Epithelial cell of prostate (primary cell): Measurements from ENCODE around the gene OAS3.
"Not testable (repeated sequence)": the region's sequence is repeated elsewhere in the genome, so short reads cannot be mapped to it uniquely, and the experiment has no call there.

ENCODE experiments used
- DNase-seq: peaks from one replicate; pipeline ENCODE4 v3.0.0-alpha.2; 2011; ENCODE audit warnings: low read depth, low spot score
- H3K27ac ChIP-seq: fragments of 450-650 bp; 2 replicates; pipeline ENCODE4 v1.5.1; 2017; ENCODE audit warnings: mild to moderate bottlenecking

OAS3 gene

GRCh38 chr12:112916270-112916669 is 22.0 kb upstream of the OAS3 start:
- peak; percentile 55 for DNase-seq
- no peak overlapping the region for H3K27ac ChIP-seq

- no peak for DNase-seq
- H3K27ac ChIP-seq, result no peak overlapping the region
These were observed 19.2 kb upstream of the OAS3 start for GRCh38 chr12:112919121-112919520.

DNA sequence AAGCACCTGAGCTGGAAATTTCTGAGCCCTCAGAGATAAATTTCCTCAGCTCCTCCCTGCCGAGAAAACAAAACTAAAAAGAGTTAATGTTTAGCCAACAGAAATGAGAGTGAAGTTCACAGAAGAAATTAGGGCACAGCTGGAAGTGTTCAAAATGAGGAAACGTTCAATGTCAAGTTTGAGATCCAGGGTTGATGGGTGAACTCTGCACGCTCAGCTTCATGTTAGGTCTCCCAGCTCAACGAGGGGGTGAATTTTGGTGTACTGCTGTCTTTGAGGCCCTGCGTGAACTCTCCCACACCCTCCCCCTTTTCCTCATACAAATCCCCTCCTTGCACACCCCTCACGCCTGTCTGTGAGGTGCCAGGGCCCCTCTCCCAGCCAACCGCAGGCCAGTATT is 13.3 kb upstream of the OAS3 start:
- no peak for DNase-seq
- H3K27ac ChIP-seq, result no peak overlapping the region

DNA sequence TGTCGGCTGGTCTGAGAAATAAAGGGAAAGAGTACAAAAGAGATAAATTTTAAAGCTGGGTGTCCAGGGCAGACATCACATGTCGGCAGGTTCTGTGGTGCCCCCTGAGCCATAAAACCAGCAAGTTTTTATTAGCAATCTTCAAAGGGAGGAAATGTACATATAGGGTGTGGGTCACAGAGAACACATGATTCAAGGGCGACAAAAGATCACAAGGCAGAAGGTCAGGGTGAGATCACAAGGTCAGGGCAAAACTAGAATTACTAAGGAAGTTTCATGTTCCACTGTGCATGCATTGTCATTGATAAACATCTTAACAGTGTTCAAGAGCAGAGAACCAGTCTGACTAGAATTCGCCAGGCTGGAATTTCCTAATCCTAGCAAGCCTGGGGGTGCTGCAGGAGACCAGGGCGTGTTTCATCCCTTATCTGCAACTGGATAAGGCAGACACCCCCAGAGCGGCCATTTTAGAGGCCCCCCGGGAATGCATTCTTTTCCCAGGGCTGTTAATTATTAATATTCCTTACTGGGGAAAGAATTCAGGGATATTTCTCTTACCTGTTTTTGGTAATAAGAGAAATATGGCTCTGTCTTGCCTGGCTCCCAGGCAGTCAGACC is 11.7 kb upstream of the OAS3 start:
- DNase-seq, result not testable (repeated sequence)
- H3K27ac ChIP-seq, result peak overlapping the region; percentile 31

DNA sequence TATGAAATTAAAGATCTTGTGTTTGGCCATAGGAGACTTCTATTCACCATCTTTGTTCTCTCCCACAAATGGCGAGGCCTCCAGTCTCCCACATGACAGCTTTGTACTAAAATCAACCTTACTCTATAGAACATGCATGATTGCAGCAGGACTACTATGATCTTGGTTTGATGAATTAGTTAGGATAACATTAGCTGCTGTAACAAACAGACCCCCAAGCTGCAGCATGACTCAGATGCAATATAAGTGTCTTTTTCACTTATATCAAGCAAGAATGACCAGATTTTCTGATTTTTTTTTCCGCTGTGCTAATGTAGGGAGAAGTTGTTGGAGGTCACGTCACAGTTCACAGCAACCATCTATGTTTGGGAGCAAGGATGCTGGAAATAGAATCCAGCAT is 10.8 kb upstream of the OAS3 start:
- DNase-seq, result no peak
- no peak overlapping the region for H3K27ac ChIP-seq

DNA sequence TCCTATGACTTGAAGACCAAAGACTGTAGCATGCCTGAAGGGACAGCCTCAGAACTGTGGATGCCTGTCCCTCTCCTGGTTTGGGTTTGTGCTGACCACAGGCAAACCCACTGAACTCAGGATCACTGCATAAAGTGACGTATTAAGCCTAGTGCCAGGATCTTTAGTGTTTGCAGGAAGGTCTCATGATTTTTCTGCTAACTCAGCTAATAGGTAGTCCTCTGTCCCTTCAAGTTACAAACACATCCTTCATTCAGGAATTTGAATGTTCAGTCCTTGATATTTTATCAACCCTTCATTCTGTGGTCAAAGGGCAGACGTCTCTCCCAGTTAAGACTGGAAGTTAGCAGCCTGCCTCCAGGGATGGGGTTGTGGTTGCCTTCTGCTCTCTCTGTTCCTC is 10.3 kb upstream of the OAS3 start:
- DNase-seq, result no peak
- no peak overlapping the region for H3K27ac ChIP-seq

GRCh38 chr12:112928978-112929377 is 9.3 kb upstream of the OAS3 start:
- no peak for DNase-seq

GRCh38 chr12:112929715-112930114 is 8.6 kb upstream of the OAS3 start:
- H3K27ac ChIP-seq, result no peak overlapping the region
- DNase-seq, result no peak

More at GRCh38 chr12:112928978-112929377, 9.3 kb upstream of the OAS3 start:
- H3K27ac ChIP-seq, result no peak overlapping the region

DNA sequence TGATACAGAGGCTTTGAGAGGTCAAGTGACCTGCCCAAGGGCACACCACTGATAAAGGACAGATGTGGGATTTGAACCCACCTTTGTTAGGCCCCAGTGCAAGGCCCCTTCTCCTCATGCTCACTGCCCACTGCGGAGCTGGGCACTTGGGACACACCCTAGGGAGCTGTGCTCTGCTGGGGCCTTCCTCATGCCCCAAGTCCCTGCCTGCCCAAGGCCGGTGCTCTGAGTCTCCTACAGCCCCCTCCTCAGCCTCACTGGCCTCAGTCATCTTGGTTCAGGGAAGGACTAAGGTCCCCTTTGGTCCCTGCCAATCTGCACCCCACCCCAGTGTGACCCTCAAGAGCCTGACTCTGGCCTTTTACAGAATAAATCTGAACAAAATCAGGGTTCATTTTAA is 7.9 kb upstream of the OAS3 start:
- no peak for DNase-seq
- no peak overlapping the region for H3K27ac ChIP-seq

DNA sequence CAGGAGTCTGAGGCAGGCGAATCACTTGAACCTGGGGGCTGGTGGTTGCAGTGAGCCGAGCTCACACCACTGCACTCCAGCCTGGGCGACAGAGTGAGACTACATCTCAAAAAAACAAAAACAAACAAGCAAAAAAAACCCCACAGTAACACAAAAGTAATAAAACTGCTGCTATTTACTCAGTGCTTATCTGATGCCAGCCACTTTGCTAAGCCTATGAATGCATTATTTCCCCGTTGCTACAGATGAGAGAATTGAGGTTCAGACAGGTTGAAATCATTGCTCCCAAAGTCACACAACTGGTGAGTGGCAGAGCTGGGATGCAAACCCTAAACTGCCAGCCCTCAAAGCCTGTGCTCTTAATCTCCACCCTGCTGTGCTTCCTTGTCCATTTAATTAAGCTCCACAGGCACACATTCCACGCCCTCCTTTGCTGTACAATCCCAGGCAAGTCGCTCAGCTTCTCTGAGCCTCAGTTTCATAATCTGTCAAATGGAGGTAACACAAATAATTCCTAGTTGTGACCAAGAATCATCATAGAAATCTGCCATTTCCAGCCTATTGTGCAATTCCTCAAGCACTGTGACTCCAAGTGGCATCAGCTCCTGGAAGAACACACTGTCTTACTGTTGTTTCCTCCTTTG is 5.7 kb upstream of the OAS3 start:
- DNase-seq, result no peak
- no peak overlapping the region for H3K27ac ChIP-seq

GRCh38 chr12:112933129-112933505 is 5.2 kb upstream of the OAS3 start:
- DNase-seq, result no peak
- no peak overlapping the region for H3K27ac ChIP-seq

DNA sequence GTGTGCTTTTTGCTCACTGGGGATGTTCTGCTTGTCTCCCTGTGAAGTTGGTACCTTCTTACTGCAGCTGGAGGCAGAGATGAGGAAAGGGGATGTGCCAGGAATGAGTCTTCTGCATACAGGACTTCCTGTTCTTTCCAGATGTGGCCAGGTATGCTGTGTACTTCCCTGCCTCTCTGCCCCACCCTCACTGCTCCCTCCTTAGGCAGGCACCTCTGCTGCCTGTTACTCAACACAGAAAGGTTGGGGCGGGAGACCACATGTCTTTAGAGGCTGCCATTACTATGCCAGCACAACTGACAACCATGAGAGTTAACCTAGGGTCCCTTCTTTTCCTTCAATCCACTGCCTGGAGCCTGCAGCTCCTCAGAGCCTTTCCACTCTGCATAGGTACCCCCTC is 2.0 kb upstream of the OAS3 start:
- DNase-seq, result peak; percentile 77
- peak overlapping the region; percentile 92 for H3K27ac ChIP-seq

- peak; percentile 92 for DNase-seq
- H3K27ac ChIP-seq, result peak overlapping the region; percentile 92
These were observed 1.3 kb upstream of the OAS3 start for GRCh38 chr12:112936927-112937326.

DNA sequence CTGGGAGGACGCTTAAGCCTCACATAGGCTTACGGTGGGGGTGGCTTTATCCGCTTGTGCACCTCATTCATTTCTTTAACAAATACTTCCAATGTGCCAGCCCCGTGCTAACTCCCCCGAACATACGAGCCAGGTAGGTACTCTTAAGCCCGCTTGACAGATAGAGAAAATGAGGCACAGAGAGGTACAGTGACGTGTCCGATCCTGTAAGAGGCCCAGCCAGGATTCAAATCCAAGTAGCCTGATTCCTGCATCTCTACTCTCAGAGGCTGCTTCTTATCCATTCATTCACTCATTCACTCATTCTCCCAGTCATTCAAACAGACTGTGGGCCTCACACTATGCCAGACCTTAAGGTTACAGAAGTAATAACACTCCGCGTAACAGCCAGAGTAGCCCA is 477 bp downstream of the OAS3 start:
- no peak for DNase-seq

GRCh38 chr12:112939761-112940381 is 1.6 kb downstream of the OAS3 start:
- no peak overlapping the region for H3K27ac ChIP-seq
- DNase-seq, result no peak

More for the DNA sequence above, 477 bp downstream of the OAS3 start:
- peak overlapping the region; percentile 92 for H3K27ac ChIP-seq

DNA sequence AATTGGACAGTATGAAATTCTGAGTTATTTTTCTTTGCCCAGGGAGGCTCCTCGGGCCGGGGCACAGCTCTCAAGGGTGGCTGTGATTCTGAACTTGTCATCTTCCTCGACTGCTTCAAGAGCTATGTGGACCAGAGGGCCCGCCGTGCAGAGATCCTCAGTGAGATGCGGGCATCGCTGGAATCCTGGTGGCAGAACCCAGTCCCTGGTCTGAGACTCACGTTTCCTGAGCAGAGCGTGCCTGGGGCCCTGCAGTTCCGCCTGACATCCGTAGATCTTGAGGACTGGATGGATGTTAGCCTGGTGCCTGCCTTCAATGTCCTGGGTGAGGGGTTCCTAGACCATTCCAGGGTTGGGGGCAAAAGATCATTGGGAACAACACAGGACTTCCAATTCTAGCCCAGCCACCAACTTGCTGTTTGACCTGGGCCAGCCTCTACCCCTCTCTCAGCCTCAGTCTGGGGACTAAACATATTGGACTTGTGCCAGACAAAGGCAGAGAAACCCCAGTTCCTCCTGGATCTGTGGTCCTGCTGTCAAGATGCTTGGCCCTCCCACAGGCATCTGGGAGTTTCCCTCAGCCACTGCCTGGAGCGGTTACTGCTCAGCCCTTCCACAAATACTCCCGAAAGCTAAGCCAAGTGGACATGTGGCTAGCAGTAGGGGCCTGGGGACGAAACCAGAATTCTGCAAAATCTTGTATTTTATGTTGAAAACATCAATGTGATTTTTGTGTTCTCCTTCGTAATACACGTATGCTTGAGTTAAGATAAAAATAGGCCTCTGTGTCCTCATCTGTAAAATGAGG is 3.5 kb downstream of the OAS3 start:
- no peak for DNase-seq
- no peak overlapping the region for H3K27ac ChIP-seq

DNA sequence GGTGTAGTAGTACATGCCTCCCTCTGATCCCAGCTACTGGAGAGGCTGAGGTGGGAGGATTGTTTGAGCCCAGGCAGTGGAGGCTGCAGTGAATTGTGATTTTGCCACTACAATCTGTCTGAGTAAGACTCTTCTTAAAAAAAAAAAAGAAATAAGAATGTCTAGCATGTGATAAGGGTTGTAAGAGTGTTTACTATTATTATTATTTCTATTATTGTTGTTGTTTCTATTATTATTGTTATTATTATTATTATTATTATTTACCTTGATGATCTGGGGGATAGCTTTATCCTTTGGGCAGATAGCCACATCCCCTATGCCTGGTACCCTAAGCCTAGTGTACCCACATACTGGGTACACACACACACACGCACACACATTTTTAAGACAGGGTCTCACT is 4.3 kb downstream of the OAS3 start:
- no peak for DNase-seq
- no peak overlapping the region for H3K27ac ChIP-seq

- no peak overlapping the region for H3K27ac ChIP-seq
- DNase-seq, result no peak
These were observed 5.9 kb downstream of the OAS3 start for GRCh38 chr12:112944024-112944690.

- H3K27ac ChIP-seq, result no peak overlapping the region
These were observed 7.2 kb downstream of the OAS3 start for GRCh38 chr12:112945515-112945914.

GRCh38 chr12:112946236-112947000 is 8.1 kb downstream of the OAS3 start:
- H3K27ac ChIP-seq, result no peak overlapping the region
- DNase-seq, result no peak

More at GRCh38 chr12:112945515-112945914, 7.2 kb downstream of the OAS3 start:
- no peak for DNase-seq
